ENCODE measurements around the gene ADCK1. TPM values are rescaled to one million over a fixed set of nuclear protein-coding genes. Genes with fewer than 3 reads are reported as not detected.

Gene ADCK1
- total and polyA plus RNA-seq, 8 donors: 2.9 to 9.9 (median 4.9) TPM

GRCh38 chr14:77973246-77973645 lies 173.3 kb downstream of the ADCK1 start:
- ATAC-seq: no peak

GRCh38 chr14:77976591-77976990 lies 176.7 kb downstream of the ADCK1 start:
- DNase-seq (no peak), FAIRE-seq (no peak), ATAC-seq (no peak)
- H3K36me3 ChIP-seq: no peaks in the 10 kb centered on the region
- TF ChIP-seq CTCF (IDR thresholded peaks at IDR 0.05): no peak
- WGBS, 2 donors: 15 to 25% methylated on average over 2 of the region's 2 CpGs
- H3K27ac ChIP-seq: no peak overlapping the region
- no peaks in the 10 kb centered on the region for H3K27me3 ChIP-seq
- H3K4me1 ChIP-seq: no peaks in the 10 kb centered on the region
- intact Hi-C loops (cut with DNase I): no loop called here
- H3K9me3 ChIP-seq: no peaks in the 10 kb centered on the region
- no peak overlapping the region for H3K4me3 ChIP-seq

More at GRCh38 chr14:77973246-77973645, 173.3 kb downstream of the ADCK1 start:
- Histone ChIP-seq H3K4me3 (no peak overlapping the region), H3K9me3 (no peaks in the 10 kb centered on the region), H3K27ac (no peak overlapping the region), H3K4me1 (no peaks in the 10 kb centered on the region), H3K27me3 (no peaks in the 10 kb centered on the region), H3K36me3 (no peaks in the 10 kb centered on the region)
- DNase-seq (no peak), FAIRE-seq (no peak)
- intact Hi-C loops (cut with DNase I): no loop called here
- 90 to 93% methylated on average over 5 of the region's 5 CpGs for WGBS, 2 donors
- TF ChIP-seq CTCF (IDR thresholded peaks at IDR 0.05): no peak

GRCh38 chr14:77979171-77979570 lies 179.3 kb downstream of the ADCK1 start:
- H3K27me3 ChIP-seq: no peaks in the 10 kb centered on the region
- TF ChIP-seq CTCF (IDR thresholded peaks at IDR 0.05): no peak
- no peak overlapping the region for H3K4me3 ChIP-seq
- intact Hi-C loops (cut with DNase I): no loop called here
- 73 to 79% methylated on average over 6 of the region's 6 CpGs for WGBS, 2 donors
- no peak overlapping the region for H3K27ac ChIP-seq
- H3K9me3 ChIP-seq: no peaks in the 10 kb centered on the region
- no peaks in the 10 kb centered on the region for H3K36me3 ChIP-seq
- FAIRE-seq: no peak
- DNase-seq: no peak
- H3K4me1 ChIP-seq: no peaks in the 10 kb centered on the region
- no peak for ATAC-seq

- Histone ChIP-seq H3K27ac (no peak overlapping the region), H3K9me3 (no peaks in the 10 kb centered on the region), H3K27me3 (no peaks in the 10 kb centered on the region), H3K36me3 (no peaks in the 10 kb centered on the region), H3K4me1 (no peaks in the 10 kb centered on the region), H3K4me3 (no peak overlapping the region)
- DNase-seq: no peak
- WGBS, 2 donors: 72 to 74% methylated on average over 14 of the region's 14 CpGs
- no peak for TF ChIP-seq CTCF (IDR thresholded peaks at IDR 0.05)
- ATAC-seq: no peak
- FAIRE-seq: no peak
- intact Hi-C loops (cut with DNase I): loop anchor here in 1 of 3 donors (10.0 kb wide), 1 partner anchor 115 kb away; no protein-coding TSS in a partner anchor
These were observed 179.9 kb downstream of the ADCK1 start for GRCh38 chr14:77979666-77980351.
